HEK293 (cell line): ENCODE results near the gene GUCY1A2.

Source experiments
- EGR2 ChIP-seq: fragments of 450-650 bp; formaldehyde crosslinking; IDR thresholded peaks from 2 replicates; pipeline ENCODE4 v1.5.1; 2016; ENCODE audit warnings: low read depth, missing biosample characterization, missing genetic modification characterization
- REPIN1 ChIP-seq: fragments of 450-650 bp; formaldehyde crosslinking; IDR thresholded peaks from 2 replicates; pipeline ENCODE4 v1.5.1; 2017; ENCODE audit warnings: missing biosample characterization, missing genetic modification characterization, low read depth
- SALL2 ChIP-seq: fragments of 450-650 bp; formaldehyde crosslinking; IDR thresholded peaks from 2 replicates; pipeline ENCODE4 v1.5.0; 2017; ENCODE audit warnings: missing biosample characterization, mild to moderate bottlenecking, missing genetic modification characterization, borderline replicate concordance
- ZNF302 ChIP-seq: fragments of 450-650 bp; formaldehyde crosslinking; IDR thresholded peaks from 2 replicates; pipeline ENCODE4 v1.5.1; 2016; ENCODE audit warnings: missing biosample characterization, missing genetic modification characterization, low read depth
- ZNF791 ChIP-seq: fragments of 450-650 bp; formaldehyde crosslinking; IDR thresholded peaks from 2 replicates; pipeline ENCODE4 v1.5.1; 2016; ENCODE audit warnings: missing biosample characterization, missing genetic modification characterization
- TF ChIP-seq, protein P1 (sequence below): fragments of 450-650 bp; formaldehyde crosslinking; IDR thresholded peaks from 2 replicates; pipeline ENCODE4 v1.5.1; 2016; ENCODE audit warnings: missing biosample characterization, missing genetic modification characterization
- TF ChIP-seq, protein P2 (sequence below): fragments of 450-650 bp; formaldehyde crosslinking; IDR thresholded peaks from 2 replicates; pipeline ENCODE4 v1.5.1; 2016; ENCODE audit warnings: missing biosample characterization, missing genetic modification characterization
- TF ChIP-seq, protein P3 (sequence below): fragments of 450-650 bp; formaldehyde crosslinking; IDR thresholded peaks from 2 replicates; pipeline ENCODE4 v1.5.1; 2016; ENCODE audit warnings: missing biosample characterization, missing genetic modification characterization

GRCh38 chr11:106904826-106905225 lies 113.5 kb downstream of the GUCY1A2 start:
- TF ChIP-seq, protein P1, sequence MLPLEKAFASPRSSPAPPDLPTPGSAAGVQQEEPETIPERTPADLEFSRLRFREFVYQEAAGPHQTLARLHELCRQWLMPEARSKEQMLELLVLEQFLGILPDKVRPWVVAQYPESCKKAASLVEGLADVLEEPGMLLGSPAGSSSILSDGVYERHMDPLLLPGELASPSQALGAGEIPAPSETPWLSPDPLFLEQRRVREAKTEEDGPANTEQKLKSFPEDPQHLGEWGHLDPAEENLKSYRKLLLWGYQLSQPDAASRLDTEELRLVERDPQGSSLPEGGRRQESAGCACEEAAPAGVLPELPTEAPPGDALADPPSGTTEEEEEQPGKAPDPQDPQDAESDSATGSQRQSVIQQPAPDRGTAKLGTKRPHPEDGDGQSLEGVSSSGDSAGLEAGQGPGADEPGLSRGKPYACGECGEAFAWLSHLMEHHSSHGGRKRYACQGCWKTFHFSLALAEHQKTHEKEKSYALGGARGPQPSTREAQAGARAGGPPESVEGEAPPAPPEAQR (tag by site-specific recombination), result no peak
- TF ChIP-seq EGR2 (tag by site-specific recombination) (no peak), REPIN1 (tag by site-specific recombination) (no peak), ZNF302 (no peak), SALL2 (no peak), ZNF791 (tag by site-specific recombination) (no peak)
- TF ChIP-seq, protein P2, sequence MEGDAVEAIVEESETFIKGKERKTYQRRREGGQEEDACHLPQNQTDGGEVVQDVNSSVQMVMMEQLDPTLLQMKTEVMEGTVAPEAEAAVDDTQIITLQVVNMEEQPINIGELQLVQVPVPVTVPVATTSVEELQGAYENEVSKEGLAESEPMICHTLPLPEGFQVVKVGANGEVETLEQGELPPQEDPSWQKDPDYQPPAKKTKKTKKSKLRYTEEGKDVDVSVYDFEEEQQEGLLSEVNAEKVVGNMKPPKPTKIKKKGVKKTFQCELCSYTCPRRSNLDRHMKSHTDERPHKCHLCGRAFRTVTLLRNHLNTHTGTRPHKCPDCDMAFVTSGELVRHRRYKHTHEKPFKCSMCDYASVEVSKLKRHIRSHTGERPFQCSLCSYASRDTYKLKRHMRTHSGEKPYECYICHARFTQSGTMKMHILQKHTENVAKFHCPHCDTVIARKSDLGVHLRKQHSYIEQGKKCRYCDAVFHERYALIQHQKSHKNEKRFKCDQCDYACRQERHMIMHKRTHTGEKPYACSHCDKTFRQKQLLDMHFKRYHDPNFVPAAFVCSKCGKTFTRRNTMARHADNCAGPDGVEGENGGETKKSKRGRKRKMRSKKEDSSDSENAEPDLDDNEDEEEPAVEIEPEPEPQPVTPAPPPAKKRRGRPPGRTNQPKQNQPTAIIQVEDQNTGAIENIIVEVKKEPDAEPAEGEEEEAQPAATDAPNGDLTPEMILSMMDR, result no peak
- TF ChIP-seq, protein P3, sequence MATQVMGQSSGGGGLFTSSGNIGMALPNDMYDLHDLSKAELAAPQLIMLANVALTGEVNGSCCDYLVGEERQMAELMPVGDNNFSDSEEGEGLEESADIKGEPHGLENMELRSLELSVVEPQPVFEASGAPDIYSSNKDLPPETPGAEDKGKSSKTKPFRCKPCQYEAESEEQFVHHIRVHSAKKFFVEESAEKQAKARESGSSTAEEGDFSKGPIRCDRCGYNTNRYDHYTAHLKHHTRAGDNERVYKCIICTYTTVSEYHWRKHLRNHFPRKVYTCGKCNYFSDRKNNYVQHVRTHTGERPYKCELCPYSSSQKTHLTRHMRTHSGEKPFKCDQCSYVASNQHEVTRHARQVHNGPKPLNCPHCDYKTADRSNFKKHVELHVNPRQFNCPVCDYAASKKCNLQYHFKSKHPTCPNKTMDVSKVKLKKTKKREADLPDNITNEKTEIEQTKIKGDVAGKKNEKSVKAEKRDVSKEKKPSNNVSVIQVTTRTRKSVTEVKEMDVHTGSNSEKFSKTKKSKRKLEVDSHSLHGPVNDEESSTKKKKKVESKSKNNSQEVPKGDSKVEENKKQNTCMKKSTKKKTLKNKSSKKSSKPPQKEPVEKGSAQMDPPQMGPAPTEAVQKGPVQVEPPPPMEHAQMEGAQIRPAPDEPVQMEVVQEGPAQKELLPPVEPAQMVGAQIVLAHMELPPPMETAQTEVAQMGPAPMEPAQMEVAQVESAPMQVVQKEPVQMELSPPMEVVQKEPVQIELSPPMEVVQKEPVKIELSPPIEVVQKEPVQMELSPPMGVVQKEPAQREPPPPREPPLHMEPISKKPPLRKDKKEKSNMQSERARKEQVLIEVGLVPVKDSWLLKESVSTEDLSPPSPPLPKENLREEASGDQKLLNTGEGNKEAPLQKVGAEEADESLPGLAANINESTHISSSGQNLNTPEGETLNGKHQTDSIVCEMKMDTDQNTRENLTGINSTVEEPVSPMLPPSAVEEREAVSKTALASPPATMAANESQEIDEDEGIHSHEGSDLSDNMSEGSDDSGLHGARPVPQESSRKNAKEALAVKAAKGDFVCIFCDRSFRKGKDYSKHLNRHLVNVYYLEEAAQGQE, result no peak
